BLaER1 treated with 17β-estradiol and CSF1 and Interleukin-3, amounts not matched to agents 10 nM and 100 nM (cell line): ENCODE data around the gene GTF2F1.
A peak's percentile ranks its signal among the peaks of the same experiment; 100 is the strongest.
"Not testable (repeated sequence)": the region's sequence is repeated elsewhere in the genome, so short reads cannot be mapped to it uniquely, and the experiment has no call there.

Experiments used
- H3K27ac ChIP-seq, 11 experiments: shearing (Covaris generic); formaldehyde crosslinking; 2 replicates each; pipeline ENCODE4 v1.8.1; 2022
- H3K27me3 ChIP-seq, 11 experiments: shearing (Covaris generic); formaldehyde crosslinking; 2 replicates each; pipeline ENCODE4 v1.8.1; 2022
- H3K36me3 ChIP-seq, 11 experiments: shearing (Covaris generic); formaldehyde crosslinking; 2 replicates each; pipeline ENCODE4 v1.8.1; 2022
- H3K4me1 ChIP-seq, 10 experiments: shearing (Covaris generic); formaldehyde crosslinking; 2 replicates each; pipeline ENCODE4 v1.8.1; 2022
- H3K4me2 ChIP-seq, 11 experiments: shearing (Covaris generic); formaldehyde crosslinking; 2 replicates each; pipeline ENCODE4 v1.8.1; 2022
- H3K4me3 ChIP-seq, 10 experiments: shearing (Covaris generic); formaldehyde crosslinking; 2 replicates each; pipeline ENCODE4 v1.8.1; 2022
- H3K9ac ChIP-seq, 11 experiments: shearing (Covaris generic); formaldehyde crosslinking; 2 replicates each; pipeline ENCODE4 v1.8.1; 2022
- H3K9me3 ChIP-seq, 11 experiments: shearing (Covaris generic); formaldehyde crosslinking; replicated peaks in 1 of 11; 2 replicates each; pipeline ENCODE4 v1.8.1; 2022
- H4K20me1 ChIP-seq, 11 experiments: shearing (Covaris generic); formaldehyde crosslinking; 2 replicates each; pipeline ENCODE4 v1.8.1; 2022
- Cebpa-rat ChIP-seq, 11 experiments: shearing (Covaris generic); IDR thresholded peaks; 2 replicates each; pipeline ENCODE4 v1.8.1; 2022

The GTF2F1 gene

GRCh38 chr19:6358003-6358402, 35.0 kb downstream of the GTF2F1 start:
- peaks cover 0 to 5% (median 0%) of the 10 kb centered on the region in 11 experiments; a peak in 1 of 22 replicates for H4K20me1 ChIP-seq
- no peak overlapping the region for H3K9ac ChIP-seq
- H3K9me3 ChIP-seq, result peaks cover 0 to 19% (median 9%) of the 10 kb centered on the region in 11 experiments; a peak in 10 of 22 replicates
- H3K4me3 ChIP-seq, result no peak overlapping the region
- no peak overlapping the region for H3K4me2 ChIP-seq
- no peak for TF ChIP-seq Cebpa-rat (IDR thresholded peaks at IDR 0.05)
- peaks cover 8 to 10% (median 9%) of the 10 kb centered on the region in 10 experiments for H3K4me1 ChIP-seq
- H3K36me3 ChIP-seq, result peaks cover 0 to 4% (median 0%) of the 10 kb centered on the region in 11 experiments; a peak in 2 of 22 replicates
- no peaks in the 10 kb centered on the region for H3K27me3 ChIP-seq
- no peak overlapping the region for H3K27ac ChIP-seq

GRCh38 chr19:6357174-6357573, 35.8 kb downstream of the GTF2F1 start:
- no peaks in the 10 kb centered on the region; a peak in 1 of 22 replicates for H4K20me1 ChIP-seq
- H3K27me3 ChIP-seq, result no peaks in the 10 kb centered on the region
- no peak overlapping the region for H3K4me2 ChIP-seq
- TF ChIP-seq Cebpa-rat (IDR thresholded peaks at IDR 0.05), result no peak
- H3K4me1 ChIP-seq, result peaks cover 0 to 2% (median under 1%) of the 10 kb centered on the region in 10 experiments; a peak in 11 of 20 replicates
- no peak overlapping the region for H3K9ac ChIP-seq
- H3K9me3 ChIP-seq, result peaks cover 0 to 25% (median 10%) of the 10 kb centered on the region in 11 experiments; a peak in 12 of 22 replicates
- H3K27ac ChIP-seq, result no peak overlapping the region
- H3K36me3 ChIP-seq, result no peaks in the 10 kb centered on the region
- H3K4me3 ChIP-seq, result no peak overlapping the region

GRCh38 chr19:6355321-6356040, 37.5 kb downstream of the GTF2F1 start:
- not testable (repeated sequence) for H4K20me1 ChIP-seq, H3K27ac ChIP-seq, H3K27me3 ChIP-seq, H3K9ac ChIP-seq, H3K36me3 ChIP-seq, H3K4me1 ChIP-seq, H3K4me2 ChIP-seq, H3K4me3 ChIP-seq
- peaks cover 0 to 26% (median 10%) of the 10 kb centered on the region in 11 experiments; a peak in 12 of 22 replicates for H3K9me3 ChIP-seq

DNA sequence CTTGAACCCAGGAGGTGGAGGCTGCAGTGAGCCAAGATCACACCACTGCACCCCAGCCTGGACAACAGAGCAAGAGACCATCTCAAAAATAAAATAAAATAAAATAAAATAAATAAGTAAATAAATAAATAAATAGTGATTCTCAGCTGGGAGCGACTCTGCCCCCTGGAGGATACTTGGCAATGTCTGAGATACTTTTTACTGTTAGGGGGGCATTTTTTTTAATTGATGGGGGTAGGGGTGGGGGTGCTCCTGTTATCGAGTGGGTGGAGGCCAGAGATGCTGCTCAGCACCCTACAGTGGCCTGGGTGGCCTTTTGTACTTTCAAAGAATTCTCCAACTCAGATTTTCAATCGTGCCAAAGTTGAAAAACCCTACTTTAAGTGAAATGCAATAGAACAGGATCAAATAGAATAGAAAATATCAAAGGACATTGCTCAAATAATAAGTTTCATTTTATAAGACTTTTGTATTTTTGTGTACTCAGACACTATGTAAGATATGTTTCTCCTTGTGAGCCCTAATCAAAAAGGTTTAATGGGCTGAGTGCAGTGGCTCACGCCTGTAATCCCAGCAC, 38.8 kb downstream of the GTF2F1 start:
- Histone ChIP-seq H3K27ac (no peak overlapping the region), H3K4me1 (peaks cover 0 to 6% (median 4%) of the 10 kb centered on the region in 10 experiments; a peak in 10 of 20 replicates), H3K36me3 (no peaks in the 10 kb centered on the region), H3K9me3 (peaks cover 0 to 26% (median 10%) of the 10 kb centered on the region in 11 experiments; a peak in 12 of 22 replicates), H4K20me1 (no peaks in the 10 kb centered on the region), H3K9ac (no peak overlapping the region), H3K27me3 (no peaks in the 10 kb centered on the region), H3K4me2 (no peak overlapping the region), H3K4me3 (no peak overlapping the region)
- no peak for TF ChIP-seq Cebpa-rat (IDR thresholded peaks at IDR 0.05)

- Histone ChIP-seq H4K20me1 (no peaks in the 10 kb centered on the region), H3K9ac (no peak overlapping the region), H3K9me3 (peaks cover 0 to 26% (median 10%) of the 10 kb centered on the region in 11 experiments; a peak in 12 of 22 replicates), H3K4me3 (no peak overlapping the region), H3K27ac (no peak overlapping the region), H3K4me1 (peaks cover 0 to 6% (median 4%) of the 10 kb centered on the region in 10 experiments; a peak in 10 of 20 replicates), H3K27me3 (no peaks in the 10 kb centered on the region), H3K4me2 (no peak overlapping the region), H3K36me3 (no peaks in the 10 kb centered on the region)
- TF ChIP-seq Cebpa-rat (IDR thresholded peaks at IDR 0.05), result no peak
Observed at GRCh38 chr19:6352381-6353165, 40.4 kb downstream of the GTF2F1 start.

DNA sequence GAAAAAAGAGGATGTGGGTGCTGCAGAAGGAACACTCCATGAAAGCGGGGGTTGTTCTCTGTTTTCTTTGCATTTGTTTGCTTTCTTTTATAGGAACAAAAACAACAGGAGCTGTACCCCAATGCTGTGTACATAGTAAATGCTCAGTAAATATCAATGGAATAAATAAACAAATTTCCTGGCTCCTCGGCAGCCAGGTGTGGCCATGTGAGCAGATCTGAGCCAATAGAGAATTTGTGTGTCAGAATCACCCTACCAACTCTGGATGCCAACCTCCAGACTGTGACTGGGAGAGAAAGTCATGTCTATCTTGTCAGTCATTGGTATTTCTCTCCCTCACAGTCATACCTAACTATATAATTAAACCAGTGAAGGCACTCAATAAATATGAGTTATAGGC, 42.3 kb downstream of the GTF2F1 start:
- no peak overlapping the region for H3K27ac ChIP-seq
- H3K4me2 ChIP-seq, result peak overlapping the region in 5 of 11 experiments; percentile 28 to 70 (median 37); a peak in 8 of 22 replicates
- no peak for TF ChIP-seq Cebpa-rat (IDR thresholded peaks at IDR 0.05)
- H3K36me3 ChIP-seq, result no peaks in the 10 kb centered on the region
- H3K4me1 ChIP-seq, result peaks cover 0 to 6% (median 4%) of the 10 kb centered on the region in 10 experiments; a peak in 10 of 20 replicates
- H4K20me1 ChIP-seq, result no peaks in the 10 kb centered on the region
- H3K9ac ChIP-seq, result no peak overlapping the region
- H3K4me3 ChIP-seq, result no peak overlapping the region
- H3K27me3 ChIP-seq, result no peaks in the 10 kb centered on the region
- H3K9me3 ChIP-seq, result peaks cover 0 to 26% (median 10%) of the 10 kb centered on the region in 11 experiments; a peak in 12 of 22 replicates

DNA sequence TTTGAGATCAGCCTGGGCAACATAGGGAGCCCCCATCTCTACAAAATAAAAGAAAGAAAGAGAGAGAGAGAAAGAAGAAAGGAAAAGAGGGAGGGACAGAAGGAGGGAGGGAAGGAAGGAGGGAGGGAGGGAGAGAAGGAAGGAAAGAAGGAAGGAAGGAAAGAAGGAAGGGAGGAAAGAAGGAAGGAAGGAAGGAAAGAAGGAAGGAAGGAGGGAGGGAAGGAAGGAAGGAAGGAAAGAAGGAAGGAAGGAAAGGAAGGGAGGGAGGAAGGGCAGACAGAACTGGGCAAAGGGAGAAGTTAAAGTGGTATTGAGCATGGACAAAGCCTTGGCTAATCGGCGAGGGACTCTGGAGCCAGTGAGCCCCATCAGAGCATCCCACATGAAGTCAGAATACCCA, 43.7 kb downstream of the GTF2F1 start:
- H3K9me3 ChIP-seq, result peaks cover 0 to 13% (median 1%) of the 10 kb centered on the region in 11 experiments; a peak in 8 of 22 replicates
- H3K4me3 ChIP-seq, H3K36me3 ChIP-seq, H3K4me1 ChIP-seq, H4K20me1 ChIP-seq, H3K9ac ChIP-seq, H3K27me3 ChIP-seq, H3K4me2 ChIP-seq, H3K27ac ChIP-seq: not testable (repeated sequence)

- H3K4me3 ChIP-seq, result no peak overlapping the region
- H4K20me1 ChIP-seq, result no peaks in the 10 kb centered on the region
- H3K4me1 ChIP-seq, result peaks cover 7 to 17% (median 13%) of the 10 kb centered on the region in 10 experiments; a peak in 19 of 20 replicates
- TF ChIP-seq Cebpa-rat (IDR thresholded peaks at IDR 0.05), result no peak
- no peaks in the 10 kb centered on the region for H3K27me3 ChIP-seq
- H3K36me3 ChIP-seq, result no peaks in the 10 kb centered on the region; a peak in 1 of 22 replicates
- H3K9me3 ChIP-seq, result peaks cover 0 to 22% (median 10%) of the 10 kb centered on the region in 11 experiments; a peak in 19 of 22 replicates
- H3K9ac ChIP-seq, result no peak overlapping the region
- no peak overlapping the region for H3K27ac ChIP-seq
- no peak overlapping the region for H3K4me2 ChIP-seq
Observed at GRCh38 chr19:6343462-6343861, 49.5 kb downstream of the GTF2F1 start.
